T-helper 1 cell treated with Interleukin-12 subunit alpha and Interleukin-12 subunit beta and Interleukin-4 antibody, amounts not matched to agents 30 ng/mL and 1 ng/mL, for 36 hours (primary cell): ENCODE results near the gene HIRA. TPM values are rescaled to one million over a fixed set of nuclear protein-coding genes. Genes with fewer than 3 reads are reported as not detected.
"Not testable (repeated sequence)": the region's sequence is repeated elsewhere in the genome, so short reads cannot be mapped to it uniquely, and the experiment has no call there.

Experiments used
- intact Hi-C: fragments of 100-400 bp; cut with micrococcal nuclease; formaldehyde crosslinking; loops from one replicate; pipeline ENCODE4 v1.15.1; 2024
- total RNA-seq: library from RNA; stranded (reverse); gene quantifications from 2 replicates; pipeline ENCODE4 v1.2.3, GENCODE V29; 2022

Gene HIRA
- total RNA-seq, 1 donor from 2014 or later: 46.5 TPM

- intact Hi-C loops: no loop called here
Measured at GRCh38 chr22:19336133-19337075, 95.1 kb downstream of the HIRA start.

- intact Hi-C loops: no loop called here
Measured at GRCh38 chr22:19331975-19332374, 99.6 kb downstream of the HIRA start.

GRCh38 chr22:19331474-19331873, 100.1 kb downstream of the HIRA start:
- intact Hi-C loops: no loop called here

GRCh38 chr22:19330865-19331418, 100.6 kb downstream of the HIRA start:
- intact Hi-C loops: no loop called here

GRCh38 chr22:19330205-19330604, 101.3 kb downstream of the HIRA start:
- intact Hi-C loops: not testable (repeated sequence)

GRCh38 chr22:19329454-19329853, 102.1 kb downstream of the HIRA start:
- intact Hi-C loops: no loop called here

- intact Hi-C loops: no loop called here
Measured at GRCh38 chr22:19325296-19325948, 106.1 kb downstream of the HIRA start.

GRCh38 chr22:19323420-19323819, 108.1 kb downstream of the HIRA start:
- intact Hi-C loops: not testable (repeated sequence)

- intact Hi-C loops: no loop called here
Measured at GRCh38 chr22:19321757-19322156, 109.8 kb downstream of the HIRA start.

GRCh38 chr22:19320136-19320535, 111.4 kb downstream of the HIRA start:
- intact Hi-C loops: not testable (repeated sequence)

GRCh38 chr22:19319281-19319680, 112.3 kb downstream of the HIRA start:
- intact Hi-C loops: no loop called here

- intact Hi-C loops: no loop called here
Measured at GRCh38 chr22:19317865-19318264, 113.7 kb downstream of the HIRA start.

GRCh38 chr22:19307872-19308271, 123.7 kb downstream of the HIRA start:
- intact Hi-C loops: loop anchor here (10.0 kb wide), 1 partner anchor 57 kb away; no protein-coding TSS in a partner anchor

- intact Hi-C loops: loop anchor here (10.0 kb wide), 1 partner anchor 58 kb away; no protein-coding TSS in a partner anchor
Measured at GRCh38 chr22:19306535-19306934, 125.0 kb downstream of the HIRA start.

GRCh38 chr22:19304547-19304946, 127.0 kb downstream of the HIRA start:
- intact Hi-C loops: loop anchor here (10.0 kb wide), 1 partner anchor 60 kb away; no protein-coding TSS in a partner anchor

GRCh38 chr22:19303785-19304184, 127.7 kb downstream of the HIRA start:
- intact Hi-C loops: loop anchor here (10.0 kb wide), 1 partner anchor 61 kb away; no protein-coding TSS in a partner anchor

- intact Hi-C loops: no loop called here
Measured at GRCh38 chr22:19295733-19296132, 135.8 kb downstream of the HIRA start.

GRCh38 chr22:19292458-19293230, 138.9 kb downstream of the HIRA start:
- intact Hi-C loops: no loop called here

- intact Hi-C loops: loop anchor here (1.0 to 2.0 kb wide), 6 partner anchors 113 to 187 kb away; partner anchors contain the start of genes C22orf39, CDC45, DGCR2 and ESS2
Measured at GRCh38 chr22:19291580-19292457, 139.7 kb downstream of the HIRA start, which contains the start of gene CLTCL1. TSS of gene CLTCL1 (minus strand) at chr22:19291719. CDS start at chr22:19291641, 78 bp downstream.

- intact Hi-C loops: loop anchor here (1.0 to 2.0 kb wide), 6 partner anchors 112 to 188 kb away; partner anchors contain the start of genes C22orf39, CDC45, DGCR2 and ESS2
Measured at GRCh38 chr22:19291218-19291579, 140.3 kb downstream of the HIRA start.
